Prostate gland (tissue), 2 donors: Measurements from ENCODE around the gene CNTNAP2.
"Not testable (repeated sequence)": the region's sequence is repeated elsewhere in the genome, so short reads cannot be mapped to it uniquely, and the experiment has no call there.

Source experiments
- POLR2A ChIP-seq: fragments of 450-650 bp; IDR thresholded peaks from one replicate; pipeline ENCODE4 v1.6.1; 2016; ENCODE audit warnings: antibody characterized with exemption, mild to moderate bottlenecking
- TF ChIP-seq, protein P1 (sequence below), 4 experiments: fragments of 200-600 bp in 2 of 4; fragments of 450-650 bp in 2 of 4; sonication (generic) in 2 of 4; IDR thresholded peaks; 1 replicate in 3 of 4; 2 replicates in 1 of 4; pipeline ENCODE4 v1.5.1; 2016 to 2019; ENCODE audit warnings: antibody characterized with exemption in 4 of 4, mild to moderate bottlenecking in 2 of 4, moderate library complexity in 2 of 4

DNA sequence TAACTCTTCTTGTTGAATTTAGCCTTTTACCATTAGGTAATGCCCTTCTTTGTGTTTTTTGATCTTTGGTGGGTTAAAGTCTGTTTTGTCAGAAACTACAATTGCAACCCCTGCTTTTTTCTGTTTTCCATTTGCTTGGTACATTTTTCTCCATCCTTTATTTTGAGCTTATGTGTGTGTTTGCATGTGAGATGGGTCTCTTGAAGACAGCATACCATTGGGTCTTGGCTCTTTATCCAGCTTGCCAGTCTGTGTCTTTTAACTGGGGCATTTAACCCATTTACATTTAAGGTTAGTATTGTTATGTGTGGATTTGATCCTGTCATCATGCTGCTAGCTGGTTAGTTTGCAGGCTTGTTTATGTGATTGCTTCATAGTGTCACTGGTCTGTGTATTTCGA is 997.9 kb downstream of the CNTNAP2 start:
- not testable (repeated sequence) for TF ChIP-seq POLR2A
- TF ChIP-seq, protein P1, sequence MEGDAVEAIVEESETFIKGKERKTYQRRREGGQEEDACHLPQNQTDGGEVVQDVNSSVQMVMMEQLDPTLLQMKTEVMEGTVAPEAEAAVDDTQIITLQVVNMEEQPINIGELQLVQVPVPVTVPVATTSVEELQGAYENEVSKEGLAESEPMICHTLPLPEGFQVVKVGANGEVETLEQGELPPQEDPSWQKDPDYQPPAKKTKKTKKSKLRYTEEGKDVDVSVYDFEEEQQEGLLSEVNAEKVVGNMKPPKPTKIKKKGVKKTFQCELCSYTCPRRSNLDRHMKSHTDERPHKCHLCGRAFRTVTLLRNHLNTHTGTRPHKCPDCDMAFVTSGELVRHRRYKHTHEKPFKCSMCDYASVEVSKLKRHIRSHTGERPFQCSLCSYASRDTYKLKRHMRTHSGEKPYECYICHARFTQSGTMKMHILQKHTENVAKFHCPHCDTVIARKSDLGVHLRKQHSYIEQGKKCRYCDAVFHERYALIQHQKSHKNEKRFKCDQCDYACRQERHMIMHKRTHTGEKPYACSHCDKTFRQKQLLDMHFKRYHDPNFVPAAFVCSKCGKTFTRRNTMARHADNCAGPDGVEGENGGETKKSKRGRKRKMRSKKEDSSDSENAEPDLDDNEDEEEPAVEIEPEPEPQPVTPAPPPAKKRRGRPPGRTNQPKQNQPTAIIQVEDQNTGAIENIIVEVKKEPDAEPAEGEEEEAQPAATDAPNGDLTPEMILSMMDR (IDR thresholded peaks at IDR 0.05) = not testable (repeated sequence)
